RWPE1 (cell line): ENCODE data around the gene RSRC2.

Source experiments
- CTCF ChIA-PET: fragments of 350-600 bp; sonication (Branson Sonifier 250); formaldehyde crosslinking; extraction: SDS; loops from one replicate; lab custom pipeline; 2021; lab: Yijun Ruan, JAX
- POLR2A ChIA-PET: fragments of 400-600 bp; formaldehyde crosslinking; extraction: SDS; loops from one replicate; lab custom pipeline; 2020; ENCODE audit warnings: antibody characterized with exemption; ENCODE audit not compliant: low non-redundant PET; lab: Yijun Ruan, JAX
- DNase-seq: peaks from one replicate; pipeline ENCODE4 v3.0.0; 2012; ENCODE audit warnings: low spot score
- H3K27ac ChIP-seq: fragments of 450-650 bp; 2 replicates; pipeline ENCODE4 v1.5.1; 2017
- CTCF ChIP-seq: fragments of 450-650 bp; conservative IDR thresholded peaks from 2 replicates; pipeline ENCODE4 v1.5.1; 2017; ENCODE audit warnings: low read depth, mild to moderate bottlenecking

Gene RSRC2

GRCh38 chr12:122460641-122461040, 66.1 kb downstream of the RSRC2 start:
- TF ChIP-seq CTCF = no peak
- DNase-seq = no peak
- POLR2A ChIA-PET = no interaction called here
- CTCF ChIA-PET = no interaction called here
- no peak overlapping the region for H3K27ac ChIP-seq

GRCh38 chr12:122460061-122460460, 66.7 kb downstream of the RSRC2 start:
- no peak for DNase-seq
- CTCF ChIA-PET = no interaction called here
- no peak for TF ChIP-seq CTCF
- POLR2A ChIA-PET = no interaction called here
- peak overlapping the region; percentile 17; the same call in 1 of the 2 replicates for H3K27ac ChIP-seq

GRCh38 chr12:122459211-122459610, 67.5 kb downstream of the RSRC2 start:
- no peak for DNase-seq
- no peak for TF ChIP-seq CTCF
- CTCF ChIA-PET = interaction anchor here (0.7 kb wide), 1 partner anchor 56 kb away, joined by 5 read pairs; no protein-coding TSS in a partner anchor
- peak overlapping the region; percentile 17; the same call in 1 of the 2 replicates for H3K27ac ChIP-seq
- POLR2A ChIA-PET = no interaction called here

GRCh38 chr12:122458105-122459035, 68.4 kb downstream of the RSRC2 start:
- ChIA-PET CTCF (no interaction called here), POLR2A (no interaction called here)
- TF ChIP-seq CTCF = no peak
- no peak overlapping the region for H3K27ac ChIP-seq
- DNase-seq = no peak

GRCh38 chr12:122457627-122458026, 69.1 kb downstream of the RSRC2 start:
- DNase-seq = no peak
- H3K27ac ChIP-seq = no peak overlapping the region
- POLR2A ChIA-PET = no interaction called here
- CTCF ChIA-PET = no interaction called here
- TF ChIP-seq CTCF = no peak

GRCh38 chr12:122454739-122455138, 72.0 kb downstream of the RSRC2 start:
- ChIA-PET POLR2A (no interaction called here), CTCF (interaction anchor here (0.9 kb wide), 1 partner anchor 9 kb away, joined by 3 read pairs; no protein-coding TSS in a partner anchor)
- peak overlapping the region; percentile 4; the same call in 1 of the 2 replicates for H3K27ac ChIP-seq

More at GRCh38 chr12:122454739-122455138, 72.0 kb downstream of the RSRC2 start:
- no peak for DNase-seq
- TF ChIP-seq CTCF = no peak
